Neural crest cell (in vitro differentiated cells): Measurements from ENCODE around the gene UXS1. TPM values are rescaled to one million over a fixed set of nuclear protein-coding genes. Genes with fewer than 3 reads are reported as not detected.

ENCODE experiments used
- DNase-seq: peaks from one replicate; pipeline ENCODE4 v3.0.0; 2021; ENCODE audit warnings: low read depth, mixed read lengths, low spot score
- H3K27ac Mint-ChIP-seq: one replicate; pipeline ENCODE4 v1.8.0; 2021; ENCODE audit warnings: mild to moderate bottlenecking, mixed read lengths; ENCODE audit not compliant: unreplicated experiment
- H3K27me3 Mint-ChIP-seq: 2 replicates; pipeline ENCODE4 v1.8.0; 2021; ENCODE audit warnings: low read depth, mild to moderate bottlenecking, mixed read lengths
- H3K36me3 Mint-ChIP-seq: 2 replicates; pipeline ENCODE4 v1.8.0; 2021; ENCODE audit warnings: low read depth, mild to moderate bottlenecking, mixed read lengths
- H3K4me1 Mint-ChIP-seq: 2 replicates; pipeline ENCODE4 v1.8.0; 2021; ENCODE audit warnings: mixed read lengths
- H3K4me3 Mint-ChIP-seq: one replicate; pipeline ENCODE4 v1.8.0; 2021; ENCODE audit warnings: mild to moderate bottlenecking, mixed read lengths
- H3K9me3 Mint-ChIP-seq: 2 replicates; pipeline ENCODE4 v1.8.0; 2021; ENCODE audit warnings: mixed read lengths
- CTCF ChIP-seq: fragments of 200-600 bp; sonication (generic); conservative IDR thresholded peaks from 2 replicates; pipeline ENCODE4 v1.5.0; 2021; ENCODE audit warnings: antibody characterized with exemption, mild to moderate bottlenecking
- total RNA-seq: library from RNA; stranded (reverse); gene quantifications from 2 replicates; pipeline ENCODE4 v1.2.1, GENCODE V29; 2021

Gene UXS1
- total RNA-seq, 1 donor from 2014 or later, result 55.4 TPM

- Mint-ChIP-seq H3K36me3 (no peaks in the 10 kb centered on the region), H3K4me1 (peaks cover 11% of the 10 kb centered on the region), H3K27ac (no peak overlapping the region), H3K9me3 (no peaks in the 10 kb centered on the region), H3K27me3 (no peaks in the 10 kb centered on the region), H3K4me3 (no peak overlapping the region)
- no peak for DNase-seq
- TF ChIP-seq CTCF, result no peak
These were observed 73.7 kb downstream of the UXS1 start for GRCh38 chr2:106120432-106120831.

DNA sequence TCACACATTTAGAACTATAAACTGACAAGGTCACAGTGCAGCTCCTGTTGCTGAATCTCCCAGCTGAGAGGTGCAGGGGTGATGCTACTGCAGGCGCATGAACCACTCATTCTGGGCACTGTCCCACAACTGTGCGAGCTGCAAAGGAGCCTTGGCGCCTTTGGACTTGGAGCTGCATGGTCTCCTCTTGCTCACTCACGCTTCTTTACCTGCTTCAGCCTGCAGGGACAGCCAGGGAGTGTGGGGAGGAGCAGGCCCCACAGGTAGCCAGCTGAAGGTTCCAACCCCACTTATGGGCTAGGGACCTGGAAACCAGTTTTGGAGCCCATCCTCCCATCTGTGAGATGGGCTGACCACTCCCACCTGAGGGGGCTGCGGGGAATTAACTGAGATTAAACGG lies 75.0 kb downstream of the UXS1 start:
- Mint-ChIP-seq H3K36me3 (peaks cover 3% of the 10 kb centered on the region), H3K4me1 (peaks cover 11% of the 10 kb centered on the region), H3K27me3 (no peaks in the 10 kb centered on the region), H3K4me3 (no peak overlapping the region), H3K9me3 (no peaks in the 10 kb centered on the region), H3K27ac (no peak overlapping the region)
- DNase-seq, result no peak
- no peak for TF ChIP-seq CTCF

GRCh38 chr2:106117882-106118684 lies 76.0 kb downstream of the UXS1 start:
- Mint-ChIP-seq H3K4me3 (no peak overlapping the region), H3K27me3 (no peaks in the 10 kb centered on the region), H3K27ac (peak overlapping the region; percentile 78), H3K4me1 (peaks cover 11% of the 10 kb centered on the region), H3K9me3 (no peaks in the 10 kb centered on the region), H3K36me3 (peaks cover 3% of the 10 kb centered on the region)
- no peak for DNase-seq
- TF ChIP-seq CTCF, result no peak

GRCh38 chr2:106117347-106117746 lies 76.8 kb downstream of the UXS1 start:
- peaks cover 11% of the 10 kb centered on the region for H3K4me1 Mint-ChIP-seq
- TF ChIP-seq CTCF, result no peak

GRCh38 chr2:106116248-106116647 lies 77.9 kb downstream of the UXS1 start:
- Mint-ChIP-seq H3K4me1 (peaks cover 11% of the 10 kb centered on the region), H3K4me3 (no peak overlapping the region), H3K27ac (no peak overlapping the region), H3K9me3 (no peaks in the 10 kb centered on the region), H3K36me3 (peaks cover 12% of the 10 kb centered on the region), H3K27me3 (no peaks in the 10 kb centered on the region)
- DNase-seq, result no peak
- no peak for TF ChIP-seq CTCF

More at GRCh38 chr2:106117347-106117746, 76.8 kb downstream of the UXS1 start:
- no peak for DNase-seq
- Mint-ChIP-seq H3K9me3 (no peaks in the 10 kb centered on the region), H3K36me3 (peaks cover 7% of the 10 kb centered on the region), H3K27ac (no peak overlapping the region), H3K4me3 (no peak overlapping the region), H3K27me3 (no peaks in the 10 kb centered on the region)
